Parathyroid adenoma (tissue), 2 donors: Measurements from ENCODE around the gene RBM5.

Experiments
- H2AFZ ChIP-seq: fragments of 300-600 bp; sonication (generic); one replicate; pipeline ENCODE4 v1.7.0; 2017; ENCODE audit warnings: antibody characterized with exemption, mild to moderate bottlenecking
- H3K27ac ChIP-seq: fragments of 300-600 bp; sonication (generic); one replicate; pipeline ENCODE4 v1.7.0; 2017
- H3K27me3 ChIP-seq: fragments of 300-600 bp; sonication (generic); one replicate; pipeline ENCODE4 v1.7.0; 2017; ENCODE audit warnings: low read length; ENCODE audit not compliant: control insufficient read depth, insufficient read depth
- H3K36me3 ChIP-seq: fragments of 300-600 bp; sonication (generic); one replicate; pipeline ENCODE4 v1.7.0; 2017; ENCODE audit warnings: low read length; ENCODE audit not compliant: control insufficient read depth, insufficient read depth
- H3K4me1 ChIP-seq: fragments of 300-600 bp; sonication (generic); one replicate; pipeline ENCODE4 v1.7.0; 2017; ENCODE audit warnings: control low read depth
- H3K4me2 ChIP-seq: fragments of 300-600 bp; sonication (generic); one replicate; pipeline ENCODE4 v1.7.0; 2017; ENCODE audit warnings: low read length
- H3K4me3 ChIP-seq: fragments of 300-600 bp; sonication (generic); one replicate; pipeline ENCODE4 v1.7.0; 2017; ENCODE audit warnings: low read depth, low read length
- H3K79me2 ChIP-seq: fragments of 300-600 bp; sonication (generic); one replicate; pipeline ENCODE4 v1.7.0; 2017; ENCODE audit warnings: control low read depth
- H3K9ac ChIP-seq: fragments of 300-600 bp; sonication (generic); one replicate; pipeline ENCODE4 v1.7.0; 2017; ENCODE audit warnings: mild to moderate bottlenecking
- H3K9me3 ChIP-seq: fragments of 300-600 bp; sonication (generic); one replicate; pipeline ENCODE4 v1.7.0; 2017; ENCODE audit warnings: low read length; ENCODE audit not compliant: control insufficient read depth
- TF ChIP-seq, protein P1 (sequence below): fragments of 300-600 bp; sonication (generic); IDR thresholded peaks from one replicate; pipeline ENCODE4 v1.7.0; 2017; ENCODE audit warnings: antibody characterized with exemption, mild to moderate bottlenecking
- donor health status: primary hyperparathyroidism.

RBM5 gene

DNA sequence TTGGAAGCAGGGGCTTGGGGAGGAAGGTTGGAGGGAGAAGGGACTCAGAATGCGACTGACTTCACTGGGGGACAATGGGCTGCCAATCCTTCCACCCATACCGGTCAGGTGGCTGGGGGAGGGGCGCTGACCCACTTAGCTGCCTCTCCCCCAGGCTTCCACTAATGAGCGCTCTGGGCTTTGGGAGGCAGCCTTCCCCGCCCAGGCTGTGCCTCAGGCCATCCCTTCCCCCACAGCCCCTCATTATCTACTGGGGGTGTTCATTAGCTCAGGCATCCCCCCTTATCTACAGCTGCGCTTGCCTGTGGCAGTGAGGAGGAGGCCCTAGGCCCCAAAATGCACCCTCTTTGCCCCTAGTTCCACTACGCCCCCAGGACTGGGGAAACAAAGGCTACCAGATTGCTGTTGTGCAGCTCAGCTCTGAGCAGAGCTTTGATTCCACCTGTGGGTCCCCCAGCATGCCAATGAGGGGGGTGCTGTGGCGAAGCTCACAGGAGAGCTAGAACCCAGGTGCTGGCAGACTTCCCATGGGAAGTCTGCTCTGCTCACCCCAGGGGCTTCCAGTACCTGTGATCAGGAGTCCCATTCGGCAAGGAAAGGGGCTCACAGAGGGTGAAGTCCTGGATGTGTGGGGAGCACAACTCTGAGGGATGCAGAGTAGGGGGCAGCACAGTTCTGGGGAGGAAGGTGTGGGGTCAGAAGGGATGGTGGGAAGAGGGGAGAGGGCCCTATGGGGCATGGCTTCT, 37.0 kb downstream of the RBM5 start:
- H3K9ac ChIP-seq: no peak overlapping the region
- H3K4me2 ChIP-seq: no peak overlapping the region
- TF ChIP-seq, protein P1, sequence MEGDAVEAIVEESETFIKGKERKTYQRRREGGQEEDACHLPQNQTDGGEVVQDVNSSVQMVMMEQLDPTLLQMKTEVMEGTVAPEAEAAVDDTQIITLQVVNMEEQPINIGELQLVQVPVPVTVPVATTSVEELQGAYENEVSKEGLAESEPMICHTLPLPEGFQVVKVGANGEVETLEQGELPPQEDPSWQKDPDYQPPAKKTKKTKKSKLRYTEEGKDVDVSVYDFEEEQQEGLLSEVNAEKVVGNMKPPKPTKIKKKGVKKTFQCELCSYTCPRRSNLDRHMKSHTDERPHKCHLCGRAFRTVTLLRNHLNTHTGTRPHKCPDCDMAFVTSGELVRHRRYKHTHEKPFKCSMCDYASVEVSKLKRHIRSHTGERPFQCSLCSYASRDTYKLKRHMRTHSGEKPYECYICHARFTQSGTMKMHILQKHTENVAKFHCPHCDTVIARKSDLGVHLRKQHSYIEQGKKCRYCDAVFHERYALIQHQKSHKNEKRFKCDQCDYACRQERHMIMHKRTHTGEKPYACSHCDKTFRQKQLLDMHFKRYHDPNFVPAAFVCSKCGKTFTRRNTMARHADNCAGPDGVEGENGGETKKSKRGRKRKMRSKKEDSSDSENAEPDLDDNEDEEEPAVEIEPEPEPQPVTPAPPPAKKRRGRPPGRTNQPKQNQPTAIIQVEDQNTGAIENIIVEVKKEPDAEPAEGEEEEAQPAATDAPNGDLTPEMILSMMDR: no peak
- peaks cover 28% of the 10 kb centered on the region for H3K4me1 ChIP-seq
- no peaks in the 10 kb centered on the region for H3K9me3 ChIP-seq
- no peak overlapping the region for H2AFZ ChIP-seq
- no peak overlapping the region for H3K4me3 ChIP-seq
- H3K36me3 ChIP-seq: no peaks in the 10 kb centered on the region
- no peaks in the 10 kb centered on the region for H3K79me2 ChIP-seq
- H3K27ac ChIP-seq: no peak overlapping the region
- no peaks in the 10 kb centered on the region for H3K27me3 ChIP-seq

DNA sequence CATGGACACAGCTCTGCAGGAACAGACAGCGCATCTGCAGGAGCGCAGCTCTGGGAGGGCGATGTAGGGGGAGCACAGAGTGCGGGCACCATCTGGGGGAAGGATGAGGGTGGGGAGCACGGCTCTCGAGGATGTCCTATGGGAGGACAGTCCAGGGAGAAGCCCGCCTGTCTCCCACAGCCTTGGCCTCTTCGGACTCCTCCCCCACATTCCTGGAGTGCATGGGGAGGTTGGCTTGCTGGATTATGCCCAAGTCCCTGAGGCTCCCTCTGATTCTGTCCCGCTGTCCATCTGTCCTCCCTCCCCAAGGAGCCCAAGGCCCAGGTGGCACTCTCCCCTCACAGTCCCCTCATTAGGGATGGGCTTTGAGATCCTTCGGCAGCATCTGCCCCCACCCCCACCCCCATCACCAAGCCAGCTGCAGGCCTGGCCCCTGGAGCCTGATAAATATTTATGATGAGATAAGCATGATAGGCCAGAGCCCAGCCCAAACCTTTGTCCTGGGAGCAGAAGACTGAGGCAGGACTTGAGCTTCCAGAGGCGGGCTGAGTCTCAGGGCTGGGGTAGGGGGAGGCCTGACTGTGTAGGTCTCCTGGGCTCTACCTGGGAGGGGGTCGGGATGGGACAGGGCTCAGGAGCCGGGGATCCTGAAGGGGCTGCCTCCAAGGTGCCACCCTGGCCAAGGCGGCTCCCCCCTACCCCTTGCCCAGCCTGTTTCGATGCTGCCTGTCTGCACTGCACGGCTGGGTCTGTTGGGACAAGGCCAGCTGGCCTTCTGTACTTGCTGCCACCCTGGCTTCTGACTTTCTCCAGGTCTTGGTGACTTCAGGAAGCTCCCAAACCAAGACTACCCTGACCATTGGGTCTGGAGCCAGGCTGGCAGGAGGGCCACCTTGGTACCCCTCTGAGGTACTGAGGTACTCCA, 37.8 kb downstream of the RBM5 start:
- H3K4me3 ChIP-seq: no peak overlapping the region
- H3K4me2 ChIP-seq: no peak overlapping the region
- no peaks in the 10 kb centered on the region for H3K9me3 ChIP-seq
- H3K4me1 ChIP-seq: peaks cover 25% of the 10 kb centered on the region
- H3K36me3 ChIP-seq: no peaks in the 10 kb centered on the region
- H3K27me3 ChIP-seq: no peaks in the 10 kb centered on the region
- no peak overlapping the region for H3K9ac ChIP-seq
- H2AFZ ChIP-seq: peak overlapping the region; percentile 63
- TF ChIP-seq, protein P1: no peak
- H3K79me2 ChIP-seq: no peaks in the 10 kb centered on the region
- peak overlapping the region; percentile 46 for H3K27ac ChIP-seq

DNA sequence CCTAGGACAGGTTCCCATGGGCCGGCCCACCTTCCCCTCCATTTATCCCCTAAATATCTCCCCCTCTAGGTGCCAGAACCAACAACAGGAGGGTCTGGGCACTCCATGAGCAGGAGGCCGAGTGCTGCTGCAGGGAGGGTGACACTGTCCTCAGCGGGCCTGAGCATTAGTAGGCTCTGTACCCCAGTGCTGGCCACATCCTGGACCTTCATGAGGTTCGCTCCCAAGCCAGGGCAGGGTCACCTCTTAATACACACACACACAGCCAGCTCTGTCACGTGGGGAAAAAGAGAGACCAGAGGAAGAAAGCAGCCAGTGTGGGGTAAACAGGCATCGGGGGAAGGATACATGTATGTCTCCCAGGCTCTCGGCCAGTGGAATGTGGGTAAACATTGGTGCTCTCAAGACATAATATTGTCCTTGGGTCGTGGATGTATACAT, 38.6 kb downstream of the RBM5 start:
- no peak overlapping the region for H3K4me3 ChIP-seq
- H3K9ac ChIP-seq: no peak overlapping the region
- H2AFZ ChIP-seq: peak overlapping the region; percentile 63
- H3K36me3 ChIP-seq: no peaks in the 10 kb centered on the region
- H3K27ac ChIP-seq: peak overlapping the region; percentile 46
- no peaks in the 10 kb centered on the region for H3K79me2 ChIP-seq
- TF ChIP-seq, protein P1: no peak
- H3K27me3 ChIP-seq: no peaks in the 10 kb centered on the region
- no peak overlapping the region for H3K4me2 ChIP-seq
- H3K4me1 ChIP-seq: peaks cover 21% of the 10 kb centered on the region
- no peaks in the 10 kb centered on the region for H3K9me3 ChIP-seq

DNA sequence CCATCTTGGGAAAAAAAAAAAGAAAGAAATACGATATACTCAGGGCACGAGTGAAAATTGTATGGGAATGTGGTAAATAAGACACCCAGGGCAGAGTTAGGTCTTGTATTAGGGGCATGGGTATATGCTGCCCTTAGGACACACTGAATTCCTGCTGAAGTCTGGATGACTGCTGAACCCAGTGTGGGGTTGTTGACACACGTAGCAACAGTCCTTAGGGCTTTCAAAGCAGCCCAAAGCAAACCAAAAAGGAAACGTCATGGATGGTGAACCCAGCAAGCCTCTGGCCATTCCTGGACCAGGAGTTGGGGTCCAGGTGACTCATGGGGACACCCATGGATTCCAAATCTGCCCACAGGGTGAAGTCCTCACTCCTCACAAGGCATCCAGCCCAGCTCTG, 39.3 kb downstream of the RBM5 start:
- Histone ChIP-seq H2AFZ (no peak overlapping the region), H3K27ac (no peak overlapping the region), H3K36me3 (no peaks in the 10 kb centered on the region)

More for the DNA sequence above, 39.3 kb downstream of the RBM5 start:
- TF ChIP-seq, protein P1: no peak
- no peak overlapping the region for H3K4me3 ChIP-seq
- peaks cover 21% of the 10 kb centered on the region for H3K4me1 ChIP-seq
- no peaks in the 10 kb centered on the region for H3K79me2 ChIP-seq
- H3K9ac ChIP-seq: no peak overlapping the region
- no peaks in the 10 kb centered on the region for H3K9me3 ChIP-seq
- H3K4me2 ChIP-seq: no peak overlapping the region
- no peaks in the 10 kb centered on the region for H3K27me3 ChIP-seq
